ENCODE data around the gene CEP55. TPM values are rescaled to one million over a fixed set of nuclear protein-coding genes. Genes with fewer than 3 reads are reported as not detected.

The CEP55 gene
- total and polyA plus RNA-seq, 10 of the 15 experiments (the other 5 are each of a cell fraction or from before 2014, with no cell fraction given), result 14.6 to 83.6 (median 52.0) TPM

DNA sequence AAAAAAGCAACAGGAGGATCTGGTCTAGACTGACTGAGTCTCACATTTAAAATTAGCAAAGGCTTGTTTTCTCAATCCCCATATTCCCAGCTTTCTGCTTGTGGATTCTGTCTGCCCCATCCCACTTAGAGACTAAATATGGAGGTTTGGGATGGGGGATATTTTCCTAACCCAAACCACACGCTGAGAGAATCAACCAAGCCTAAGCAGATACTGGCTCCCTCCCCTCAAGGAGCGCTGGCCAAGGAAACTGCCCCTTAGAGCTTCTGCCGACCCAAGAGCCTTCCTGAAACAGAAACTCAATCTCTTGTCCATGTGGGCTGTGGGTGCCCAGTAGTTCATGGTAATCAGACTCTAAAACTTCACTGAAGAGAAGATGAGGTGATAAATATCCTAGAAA, 74.0 kb downstream of the CEP55 start (continued):
- TF ChIP-seq, protein P1, sequence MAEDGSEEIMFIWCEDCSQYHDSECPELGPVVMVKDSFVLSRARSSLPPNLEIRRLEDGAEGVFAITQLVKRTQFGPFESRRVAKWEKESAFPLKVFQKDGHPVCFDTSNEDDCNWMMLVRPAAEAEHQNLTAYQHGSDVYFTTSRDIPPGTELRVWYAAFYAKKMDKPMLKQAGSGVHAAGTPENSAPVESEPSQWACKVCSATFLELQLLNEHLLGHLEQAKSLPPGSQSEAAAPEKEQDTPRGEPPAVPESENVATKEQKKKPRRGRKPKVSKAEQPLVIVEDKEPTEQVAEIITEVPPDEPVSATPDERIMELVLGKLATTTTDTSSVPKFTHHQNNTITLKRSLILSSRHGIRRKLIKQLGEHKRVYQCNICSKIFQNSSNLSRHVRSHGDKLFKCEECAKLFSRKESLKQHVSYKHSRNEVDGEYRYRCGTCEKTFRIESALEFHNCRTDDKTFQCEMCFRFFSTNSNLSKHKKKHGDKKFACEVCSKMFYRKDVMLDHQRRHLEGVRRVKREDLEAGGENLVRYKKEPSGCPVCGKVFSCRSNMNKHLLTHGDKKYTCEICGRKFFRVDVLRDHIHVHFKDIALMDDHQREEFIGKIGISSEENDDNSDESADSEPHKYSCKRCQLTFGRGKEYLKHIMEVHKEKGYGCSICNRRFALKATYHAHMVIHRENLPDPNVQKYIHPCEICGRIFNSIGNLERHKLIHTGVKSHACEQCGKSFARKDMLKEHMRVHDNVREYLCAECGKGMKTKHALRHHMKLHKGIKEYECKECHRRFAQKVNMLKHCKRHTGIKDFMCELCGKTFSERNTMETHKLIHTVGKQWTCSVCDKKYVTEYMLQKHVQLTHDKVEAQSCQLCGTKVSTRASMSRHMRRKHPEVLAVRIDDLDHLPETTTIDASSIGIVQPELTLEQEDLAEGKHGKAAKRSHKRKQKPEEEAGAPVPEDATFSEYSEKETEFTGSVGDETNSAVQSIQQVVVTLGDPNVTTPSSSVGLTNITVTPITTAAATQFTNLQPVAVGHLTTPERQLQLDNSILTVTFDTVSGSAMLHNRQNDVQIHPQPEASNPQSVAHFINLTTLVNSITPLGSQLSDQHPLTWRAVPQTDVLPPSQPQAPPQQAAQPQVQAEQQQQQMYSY (CRISPR knock-in tag; IDR thresholded peaks at IDR 0.05), result no peak
- TF ChIP-seq BHLHE40 (IDR thresholded peaks at IDR 0.05; ENCODE audit: borderline replicate concordance in 1 of 2, low read depth in 2 of 2, low read length in 1 of 2) (no peak), RB1 (IDR thresholded peaks at IDR 0.05; ENCODE audit: borderline replicate concordance) (no peak), TAF1 (IDR thresholded peaks at IDR 0.05; ENCODE audit: borderline replicate concordance, low read depth, low read length) (no peak)
- TF ChIP-seq, protein P2, sequence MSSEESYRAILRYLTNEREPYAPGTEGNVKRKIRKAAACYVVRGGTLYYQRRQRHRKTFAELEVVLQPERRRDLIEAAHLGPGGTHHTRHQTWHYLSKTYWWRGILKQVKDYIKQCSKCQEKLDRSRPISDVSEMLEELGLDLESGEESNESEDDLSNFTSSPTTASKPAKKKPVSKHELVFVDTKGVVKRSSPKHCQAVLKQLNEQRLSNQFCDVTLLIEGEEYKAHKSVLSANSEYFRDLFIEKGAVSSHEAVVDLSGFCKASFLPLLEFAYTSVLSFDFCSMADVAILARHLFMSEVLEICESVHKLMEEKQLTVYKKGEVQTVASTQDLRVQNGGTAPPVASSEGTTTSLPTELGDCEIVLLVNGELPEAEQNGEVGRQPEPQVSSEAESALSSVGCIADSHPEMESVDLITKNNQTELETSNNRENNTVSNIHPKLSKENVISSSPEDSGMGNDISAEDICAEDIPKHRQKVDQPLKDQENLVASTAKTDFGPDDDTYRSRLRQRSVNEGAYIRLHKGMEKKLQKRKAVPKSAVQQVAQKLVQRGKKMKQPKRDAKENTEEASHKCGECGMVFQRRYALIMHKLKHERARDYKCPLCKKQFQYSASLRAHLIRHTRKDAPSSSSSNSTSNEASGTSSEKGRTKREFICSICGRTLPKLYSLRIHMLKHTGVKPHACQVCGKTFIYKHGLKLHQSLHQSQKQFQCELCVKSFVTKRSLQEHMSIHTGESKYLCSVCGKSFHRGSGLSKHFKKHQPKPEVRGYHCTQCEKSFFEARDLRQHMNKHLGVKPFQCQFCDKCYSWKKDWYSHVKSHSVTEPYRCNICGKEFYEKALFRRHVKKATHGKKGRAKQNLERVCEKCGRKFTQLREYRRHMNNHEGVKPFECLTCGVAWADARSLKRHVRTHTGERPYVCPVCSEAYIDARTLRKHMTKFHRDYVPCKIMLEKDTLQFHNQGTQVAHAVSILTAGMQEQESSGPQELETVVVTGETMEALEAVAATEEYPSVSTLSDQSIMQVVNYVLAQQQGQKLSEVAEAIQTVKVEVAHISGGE (CRISPR knock-in tag; IDR thresholded peaks at IDR 0.05), result no peak
- TF ChIP-seq, protein P3, sequence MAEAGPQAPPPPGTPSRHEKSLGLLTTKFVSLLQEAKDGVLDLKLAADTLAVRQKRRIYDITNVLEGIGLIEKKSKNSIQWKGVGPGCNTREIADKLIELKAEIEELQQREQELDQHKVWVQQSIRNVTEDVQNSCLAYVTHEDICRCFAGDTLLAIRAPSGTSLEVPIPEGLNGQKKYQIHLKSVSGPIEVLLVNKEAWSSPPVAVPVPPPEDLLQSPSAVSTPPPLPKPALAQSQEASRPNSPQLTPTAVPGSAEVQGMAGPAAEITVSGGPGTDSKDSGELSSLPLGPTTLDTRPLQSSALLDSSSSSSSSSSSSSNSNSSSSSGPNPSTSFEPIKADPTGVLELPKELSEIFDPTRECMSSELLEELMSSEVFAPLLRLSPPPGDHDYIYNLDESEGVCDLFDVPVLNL (IDR thresholded peaks at IDR 0.05; ENCODE audit: low read depth, low read length), result no peak

Measured in GM12878 (cell line).